BLaER1 treated with 17β-estradiol and CSF1 and Interleukin-3, amounts not matched to agents 10 nM and 100 nM (cell line): ENCODE measurements around the gene GPD1L.
"Not testable (repeated sequence)": the region's sequence is repeated elsewhere in the genome, so short reads cannot be mapped to it uniquely, and the experiment has no call there.

ENCODE experiments used
- H3K27ac ChIP-seq, 11 experiments: shearing (Covaris generic); formaldehyde crosslinking; 2 replicates each; pipeline ENCODE4 v1.8.1; 2022
- H3K27me3 ChIP-seq, 11 experiments: shearing (Covaris generic); formaldehyde crosslinking; 2 replicates each; pipeline ENCODE4 v1.8.1; 2022
- H3K36me3 ChIP-seq, 11 experiments: shearing (Covaris generic); formaldehyde crosslinking; 2 replicates each; pipeline ENCODE4 v1.8.1; 2022
- H3K4me1 ChIP-seq, 10 experiments: shearing (Covaris generic); formaldehyde crosslinking; 2 replicates each; pipeline ENCODE4 v1.8.1; 2022
- H3K4me2 ChIP-seq, 11 experiments: shearing (Covaris generic); formaldehyde crosslinking; 2 replicates each; pipeline ENCODE4 v1.8.1; 2022
- H3K4me3 ChIP-seq, 10 experiments: shearing (Covaris generic); formaldehyde crosslinking; 2 replicates each; pipeline ENCODE4 v1.8.1; 2022
- H3K9ac ChIP-seq, 11 experiments: shearing (Covaris generic); formaldehyde crosslinking; 2 replicates each; pipeline ENCODE4 v1.8.1; 2022
- H3K9me3 ChIP-seq, 11 experiments: shearing (Covaris generic); formaldehyde crosslinking; replicated peaks in 1 of 11; 2 replicates each; pipeline ENCODE4 v1.8.1; 2022
- H4K20me1 ChIP-seq, 11 experiments: shearing (Covaris generic); formaldehyde crosslinking; 2 replicates each; pipeline ENCODE4 v1.8.1; 2022
- Cebpa-rat ChIP-seq, 11 experiments: shearing (Covaris generic); IDR thresholded peaks; 2 replicates each; pipeline ENCODE4 v1.8.1; 2022

Gene GPD1L

DNA sequence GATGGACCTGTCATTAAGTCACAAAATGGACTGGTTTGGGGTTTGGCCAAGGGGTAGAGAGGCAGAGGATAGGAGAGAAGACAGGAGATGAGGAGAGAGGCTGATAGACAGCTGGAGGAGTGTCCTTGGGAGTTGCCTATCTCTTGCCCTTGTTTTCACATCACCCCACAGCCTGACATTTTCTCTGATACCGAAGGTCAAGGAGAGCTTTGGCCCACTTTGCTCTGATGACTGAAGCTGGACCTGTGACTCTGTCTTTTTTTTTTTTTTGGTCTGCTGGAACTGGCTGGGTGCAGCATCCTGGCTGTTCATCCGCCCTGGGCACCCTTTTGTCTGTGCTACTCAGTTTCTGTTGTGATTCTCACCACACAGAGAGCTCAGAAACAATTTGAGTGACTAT lies 5.1 kb downstream of the GPD1L start:
- H3K9me3 ChIP-seq: peaks cover 10 to 29% (median 25%) of the 10 kb centered on the region in 11 experiments

DNA sequence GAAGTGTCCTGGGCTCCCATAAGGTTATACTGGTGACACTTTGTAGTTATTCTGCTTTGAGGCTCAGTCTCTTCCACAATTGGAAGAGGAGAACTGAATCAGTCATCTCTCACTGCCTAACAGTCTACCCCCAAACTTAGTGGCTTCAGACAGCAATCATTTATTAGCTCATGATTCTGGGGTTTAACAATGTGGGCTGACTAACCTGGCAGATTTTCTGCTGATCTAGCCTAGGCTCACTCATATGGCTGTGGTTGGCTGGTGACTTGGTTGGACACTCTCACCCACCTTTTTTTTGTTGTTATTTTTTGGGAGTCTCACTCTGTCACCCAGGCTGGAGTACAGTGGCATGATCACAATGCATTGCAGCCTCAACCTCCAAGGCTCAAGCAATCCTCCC lies 7.1 kb downstream of the GPD1L start:
- Histone ChIP-seq H4K20me1 (peaks cover 0 to 12% (median 0%) of the 10 kb centered on the region in 11 experiments; a peak in 2 of 22 replicates), H3K9me3 (peaks cover 10 to 29% (median 25%) of the 10 kb centered on the region in 11 experiments), H3K9ac (no peak overlapping the region), H3K4me2 (no peak overlapping the region), H3K27me3 (no peaks in the 10 kb centered on the region), H3K4me1 (peaks cover under 1 to 24% (median 16%) of the 10 kb centered on the region in 10 experiments; a peak in 14 of 20 replicates), H3K4me3 (no peak overlapping the region), H3K36me3 (peaks cover 0 to 18% (median 8%) of the 10 kb centered on the region in 11 experiments; a peak in 11 of 22 replicates), H3K27ac (no peak overlapping the region)
- no peak for TF ChIP-seq Cebpa-rat (IDR thresholded peaks at IDR 0.05)

More for the DNA sequence above, 5.1 kb downstream of the GPD1L start:
- H4K20me1 ChIP-seq: peaks cover 0 to 20% (median 0%) of the 10 kb centered on the region in 11 experiments; a peak in 3 of 22 replicates
- no peak for TF ChIP-seq Cebpa-rat (IDR thresholded peaks at IDR 0.05)
- no peak overlapping the region for H3K9ac ChIP-seq
- H3K27ac ChIP-seq: no peak overlapping the region
- H3K4me2 ChIP-seq: no peak overlapping the region
- peaks cover 0 to 40% (median 27%) of the 10 kb centered on the region in 10 experiments; a peak in 18 of 20 replicates for H3K4me1 ChIP-seq
- H3K27me3 ChIP-seq: no peaks in the 10 kb centered on the region
- H3K36me3 ChIP-seq: peaks cover 0 to 18% (median 8%) of the 10 kb centered on the region in 11 experiments; a peak in 11 of 22 replicates
- H3K4me3 ChIP-seq: no peak overlapping the region

DNA sequence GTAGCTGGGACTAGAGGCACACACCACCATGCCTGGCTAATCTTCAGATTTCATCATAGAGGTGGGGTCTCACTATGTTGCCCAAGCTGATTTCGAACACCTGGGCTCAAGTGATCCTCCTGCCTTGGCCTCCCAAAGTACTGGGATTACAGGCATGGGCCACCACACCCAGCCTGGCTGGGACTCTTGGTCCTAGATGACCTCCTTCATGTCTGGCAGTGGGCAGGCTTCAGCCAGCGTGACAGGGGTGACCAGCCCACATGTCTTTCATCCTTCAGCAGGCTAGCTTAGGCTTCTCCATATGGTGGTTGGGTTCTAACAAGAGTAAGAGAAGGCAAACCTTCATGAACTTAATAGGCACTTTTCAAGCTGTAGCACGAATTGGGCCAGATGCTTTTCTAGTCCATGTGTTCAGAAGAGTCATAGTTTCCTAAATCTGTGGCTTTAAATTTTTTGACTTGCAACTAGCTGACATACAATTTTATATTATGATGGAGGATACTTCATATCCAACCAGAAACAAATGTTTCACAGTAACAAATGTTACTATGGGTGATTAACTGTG lies 7.6 kb downstream of the GPD1L start:
- H3K4me3 ChIP-seq: no peak overlapping the region
- no peak for TF ChIP-seq Cebpa-rat (IDR thresholded peaks at IDR 0.05)
- H3K27me3 ChIP-seq: no peaks in the 10 kb centered on the region
- H4K20me1 ChIP-seq: peaks cover 0 to 12% (median 0%) of the 10 kb centered on the region in 11 experiments; a peak in 2 of 22 replicates
- peaks cover 5 to 23% (median 18%) of the 10 kb centered on the region in 10 experiments; a peak in 18 of 20 replicates for H3K4me1 ChIP-seq
- no peak overlapping the region for H3K4me2 ChIP-seq
- no peak overlapping the region for H3K9ac ChIP-seq
- H3K36me3 ChIP-seq: peaks cover 0 to 18% (median 8%) of the 10 kb centered on the region in 11 experiments; a peak in 11 of 22 replicates
- H3K27ac ChIP-seq: no peak overlapping the region
- peaks cover 10 to 29% (median 25%) of the 10 kb centered on the region in 11 experiments for H3K9me3 ChIP-seq

DNA sequence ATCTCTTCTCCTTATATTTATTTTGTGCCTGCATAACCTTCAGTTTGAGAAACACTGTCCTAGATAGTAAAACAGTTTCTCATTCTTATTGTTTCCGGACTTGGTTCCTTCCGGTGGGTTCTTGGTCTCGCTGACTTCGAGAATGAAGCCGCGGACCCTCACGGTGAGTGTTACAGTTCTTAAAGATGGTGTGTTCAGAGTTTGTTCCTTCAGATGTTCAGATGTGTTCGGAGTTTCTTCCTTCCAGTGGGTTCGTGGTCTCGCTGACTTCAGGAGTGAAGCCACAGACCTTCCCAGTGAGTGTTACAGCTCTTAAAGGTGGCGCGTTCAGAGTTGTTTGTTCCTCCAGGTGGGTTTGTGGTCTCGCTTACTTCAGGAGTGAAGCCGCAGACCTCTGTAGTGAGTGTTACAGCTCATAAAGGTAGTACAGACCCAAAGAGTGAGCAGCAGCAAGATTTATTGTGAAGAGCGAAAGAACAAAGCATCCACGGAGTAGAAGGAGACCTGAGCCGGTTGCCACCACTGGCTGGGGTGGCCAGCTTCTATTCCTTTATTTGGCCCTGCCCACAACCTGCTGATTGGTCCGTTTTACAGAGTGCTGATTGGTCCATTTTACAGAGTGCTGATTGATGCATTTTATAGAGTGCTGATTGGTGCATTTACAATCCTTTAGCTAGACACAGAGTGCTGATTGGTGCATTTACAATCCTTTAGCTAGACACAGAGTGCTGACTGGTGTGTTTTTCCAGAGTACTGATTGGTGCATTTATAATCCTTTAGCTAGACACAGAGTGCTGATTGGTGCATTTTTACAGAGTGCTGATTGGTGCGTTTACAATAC lies 8.3 kb downstream of the GPD1L start:
- not testable (repeated sequence) for H3K4me2 ChIP-seq, H3K27ac ChIP-seq, H4K20me1 ChIP-seq, H3K4me3 ChIP-seq, H3K27me3 ChIP-seq, H3K9ac ChIP-seq
- Histone ChIP-seq H3K9me3 (peaks cover 10 to 29% (median 25%) of the 10 kb centered on the region in 11 experiments), H3K4me1 (peaks cover 6 to 20% (median 17%) of the 10 kb centered on the region in 10 experiments; a peak in 18 of 20 replicates), H3K36me3 (peaks cover 0 to 18% (median 8%) of the 10 kb centered on the region in 11 experiments; a peak in 11 of 22 replicates)

DNA sequence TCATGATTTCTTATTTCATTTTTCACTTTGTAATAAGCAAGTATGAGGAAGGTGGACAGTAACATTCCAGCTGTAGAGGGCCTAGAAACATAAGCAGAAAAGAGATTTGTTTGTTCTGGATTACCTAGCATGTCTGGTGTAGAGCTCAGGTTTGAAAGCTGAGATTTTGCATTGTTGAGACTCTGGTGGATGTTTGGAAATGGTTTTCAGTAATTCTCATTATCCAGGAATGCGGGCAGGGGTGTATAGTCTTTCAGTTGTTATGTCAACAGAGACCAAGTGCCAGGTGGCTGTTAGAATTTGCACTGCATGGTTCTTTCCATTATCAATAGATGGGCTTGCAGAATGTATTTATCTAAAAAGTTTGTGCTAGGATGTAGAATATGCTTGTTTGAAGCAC lies 10.9 kb downstream of the GPD1L start:
- Histone ChIP-seq H3K9ac (no peak overlapping the region), H3K4me1 (peaks cover 8 to 31% (median 13%) of the 10 kb centered on the region in 10 experiments; a peak in 16 of 20 replicates)

DNA sequence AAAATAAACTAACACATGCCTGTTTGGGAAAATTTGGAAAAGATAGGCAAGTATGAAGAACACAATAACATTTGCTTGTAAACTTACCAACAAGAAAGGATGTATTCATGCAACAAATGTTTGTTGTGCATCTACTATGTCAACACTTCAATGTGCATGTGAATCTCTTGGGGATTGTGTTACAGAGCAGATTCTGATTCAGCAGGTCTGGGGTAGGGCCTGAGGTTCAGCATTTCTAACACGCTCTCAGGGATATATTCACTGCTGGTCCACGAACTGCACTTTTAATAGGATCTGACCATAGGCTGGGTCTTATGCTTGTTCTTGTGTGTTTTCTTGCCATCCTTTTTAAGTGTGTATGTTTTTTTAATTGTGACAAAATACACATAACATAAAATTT lies 11.8 kb downstream of the GPD1L start:
- Histone ChIP-seq H3K36me3 (peaks cover 0 to 18% (median 8%) of the 10 kb centered on the region in 11 experiments; a peak in 11 of 22 replicates), H4K20me1 (peaks cover 0 to 7% (median 0%) of the 10 kb centered on the region in 11 experiments; a peak in 4 of 22 replicates), H3K27ac (no peak overlapping the region), H3K9me3 (peaks cover 10 to 29% (median 25%) of the 10 kb centered on the region in 11 experiments), H3K9ac (no peak overlapping the region), H3K27me3 (no peaks in the 10 kb centered on the region), H3K4me2 (no peak overlapping the region), H3K4me3 (no peak overlapping the region), H3K4me1 (peaks cover 8 to 31% (median 13%) of the 10 kb centered on the region in 10 experiments; a peak in 16 of 20 replicates)
- TF ChIP-seq Cebpa-rat (IDR thresholded peaks at IDR 0.05): no peak

More for the DNA sequence above, 10.9 kb downstream of the GPD1L start:
- Histone ChIP-seq H3K27me3 (no peaks in the 10 kb centered on the region), H3K9me3 (peaks cover 10 to 29% (median 25%) of the 10 kb centered on the region in 11 experiments), H4K20me1 (peaks cover 0 to 7% (median 0%) of the 10 kb centered on the region in 11 experiments; a peak in 4 of 22 replicates), H3K4me3 (no peak overlapping the region), H3K4me2 (no peak overlapping the region), H3K27ac (no peak overlapping the region), H3K36me3 (peaks cover 0 to 18% (median 8%) of the 10 kb centered on the region in 11 experiments; a peak in 11 of 22 replicates)
- TF ChIP-seq Cebpa-rat (IDR thresholded peaks at IDR 0.05): no peak

DNA sequence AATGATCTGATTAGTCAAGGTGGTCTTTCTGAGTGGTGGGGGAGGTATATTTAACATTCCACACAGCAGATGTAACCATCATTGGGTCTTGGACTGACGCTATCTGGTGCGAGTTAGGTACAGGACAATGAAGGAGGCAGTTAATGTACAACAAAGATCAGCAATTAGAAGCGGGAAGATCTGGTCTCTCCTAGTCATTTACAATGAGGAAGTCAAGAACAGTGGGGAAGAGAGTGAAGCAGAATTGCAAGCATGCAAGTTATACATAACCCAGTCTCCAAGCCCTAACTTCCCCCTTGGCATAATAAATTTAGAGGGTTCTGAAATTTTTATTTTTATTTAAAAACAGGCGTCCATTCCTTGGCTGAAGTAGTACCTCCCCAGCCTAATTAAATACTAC lies 14.1 kb downstream of the GPD1L start:
- peak overlapping the region in 3 of 11 experiments; percentile 58 to 95 (median 67); a peak in 6 of 22 replicates for H3K4me2 ChIP-seq
- H3K36me3 ChIP-seq: peaks cover 0 to 3% (median 0%) of the 10 kb centered on the region in 11 experiments; a peak in 3 of 22 replicates
- no peak overlapping the region for H3K4me3 ChIP-seq
- H3K27ac ChIP-seq: no peak overlapping the region
- H3K9me3 ChIP-seq: peaks cover 0 to 9% (median 8%) of the 10 kb centered on the region in 11 experiments; a peak in 19 of 22 replicates
- no peaks in the 10 kb centered on the region for H3K27me3 ChIP-seq
- peaks cover 8 to 31% (median 13%) of the 10 kb centered on the region in 10 experiments; a peak in 16 of 20 replicates for H3K4me1 ChIP-seq
- no peak for TF ChIP-seq Cebpa-rat (IDR thresholded peaks at IDR 0.05)
- H4K20me1 ChIP-seq: peaks cover 0 to 7% (median 0%) of the 10 kb centered on the region in 11 experiments; a peak in 4 of 22 replicates
- H3K9ac ChIP-seq: no peak overlapping the region

DNA sequence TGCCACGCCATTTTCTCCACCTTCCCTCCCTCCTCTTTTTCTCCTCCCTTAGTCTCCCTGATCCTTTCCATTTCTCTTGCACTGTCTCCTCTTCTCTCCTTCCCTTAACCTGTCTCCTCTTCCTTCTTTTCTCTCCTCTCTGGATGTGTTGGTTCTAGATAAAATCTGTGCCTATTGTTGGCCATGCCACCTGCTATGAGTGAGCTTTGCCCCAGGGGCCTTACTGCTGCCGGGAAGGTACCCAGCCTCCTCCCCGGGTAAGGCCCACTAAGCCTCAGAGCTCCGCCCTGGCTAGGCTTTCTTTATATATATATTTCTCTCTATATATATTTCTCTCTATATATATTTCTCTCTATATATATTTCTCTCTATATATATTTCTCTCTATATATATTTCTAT lies 14.7 kb downstream of the GPD1L start:
- Histone ChIP-seq H3K9me3 (peaks cover 0 to 3% (median 1%) of the 10 kb centered on the region in 11 experiments; a peak in 9 of 22 replicates), H3K27me3 (no peaks in the 10 kb centered on the region), H3K4me2 (peak overlapping the region in 3 of 11 experiments; percentile 58 to 95 (median 67); a peak in 5 of 22 replicates), H4K20me1 (peaks cover 0 to 7% (median 0%) of the 10 kb centered on the region in 11 experiments; a peak in 4 of 22 replicates), H3K4me3 (no peak overlapping the region), H3K36me3 (peaks cover 0 to 3% (median 0%) of the 10 kb centered on the region in 11 experiments; a peak in 1 of 22 replicates), H3K27ac (no peak overlapping the region), H3K9ac (no peak overlapping the region), H3K4me1 (peaks cover 8 to 31% (median 13%) of the 10 kb centered on the region in 10 experiments; a peak in 16 of 20 replicates)
- TF ChIP-seq Cebpa-rat (IDR thresholded peaks at IDR 0.05): no peak
